SK-N-SH treated with all-trans-retinoic acid at 6 μM for 48 hours (cell line): ENCODE measurements around the gene CHST11.

Experiments used
- ARNTL ChIP-seq: fragments of 450-650 bp; formaldehyde crosslinking; IDR thresholded peaks from 2 replicates; pipeline ENCODE4 v1.5.0; 2020; ENCODE audit warnings: low read depth, mild to moderate bottlenecking, moderate library complexity, borderline replicate concordance
- CREB5 ChIP-seq: fragments of 250-450 bp; sonication (Bioruptor Pico); IDR thresholded peaks from 2 replicates; pipeline ENCODE4 v1.5.1; 2020; ENCODE audit warnings: low read depth, mild to moderate bottlenecking, moderate library complexity
- PATZ1 ChIP-seq: fragments of 250-450 bp; sonication (Bioruptor Pico); IDR thresholded peaks from 2 replicates; pipeline ENCODE4 v1.8.0; 2020; ENCODE audit warnings: mild to moderate bottlenecking, moderate library complexity, borderline replicate concordance
- RARB ChIP-seq: fragments of 250-450 bp; sonication (Bioruptor Pico); IDR thresholded peaks from 2 replicates; pipeline ENCODE4 v1.8.0; 2021; ENCODE audit warnings: mild to moderate bottlenecking, moderate library complexity
- TSHZ2 ChIP-seq: fragments of 250-450 bp; sonication (Bioruptor Pico); IDR thresholded peaks from 2 replicates; pipeline ENCODE4 v1.5.0; 2020; ENCODE audit warnings: mild to moderate bottlenecking, moderate library complexity
- ZC3H10 ChIP-seq: fragments of 250-450 bp; sonication (Bioruptor Pico); IDR thresholded peaks from 2 replicates; pipeline ENCODE4 v1.5.1; 2021; ENCODE audit warnings: mild to moderate bottlenecking, moderate library complexity
- ZFP3 ChIP-seq: fragments of 250-450 bp; sonication (Bioruptor Pico); IDR thresholded peaks from 2 replicates; pipeline ENCODE4 v1.5.0; 2020; ENCODE audit warnings: mild to moderate bottlenecking, moderate library complexity
- ZFP30 ChIP-seq: fragments of 450-650 bp; formaldehyde crosslinking; IDR thresholded peaks from 2 replicates; pipeline ENCODE4 v1.5.0; 2022; ENCODE audit warnings: mild to moderate bottlenecking, moderate library complexity
- ZNF70 ChIP-seq: fragments of 450-650 bp; formaldehyde crosslinking; IDR thresholded peaks from 2 replicates; pipeline ENCODE4 v1.5.0; 2020; ENCODE audit warnings: mild to moderate bottlenecking, moderate library complexity

- TF ChIP-seq RARB (CRISPR knock-in tag) (no peak), TSHZ2 (CRISPR knock-in tag) (no peak), ZNF70 (CRISPR knock-in tag) (no peak), CREB5 (CRISPR knock-in tag) (no peak), ZC3H10 (CRISPR knock-in tag) (no peak), ZFP3 (CRISPR knock-in tag) (no peak), ARNTL (CRISPR knock-in tag) (no peak), ZFP30 (CRISPR knock-in tag) (no peak), PATZ1 (CRISPR knock-in tag) (no peak)
These were observed 195.6 kb downstream of the CHST11 start for GRCh38 chr12:104652358-104652757.
